HEK293 (cell line): ENCODE results near the gene CNIH1.
A peak's percentile ranks its signal among the peaks of the same experiment; 100 is the strongest.

Source experiments
- ATF2 ChIP-seq: fragments of 450-650 bp; formaldehyde crosslinking; IDR thresholded peaks from 2 replicates; pipeline ENCODE4 v1.5.1; 2016; ENCODE audit warnings: missing biosample characterization, missing genetic modification characterization, low read depth
- BCL6B ChIP-seq: fragments of 450-650 bp; formaldehyde crosslinking; IDR thresholded peaks from 2 replicates; pipeline ENCODE4 v1.5.1; 2017; ENCODE audit warnings: missing biosample characterization, missing genetic modification characterization
- EGR2 ChIP-seq: fragments of 450-650 bp; formaldehyde crosslinking; IDR thresholded peaks from 2 replicates; pipeline ENCODE4 v1.5.1; 2016; ENCODE audit warnings: low read depth, missing biosample characterization, missing genetic modification characterization
- ELK4 ChIP-seq: IDR thresholded peaks from 2 replicates; pipeline ENCODE4 v1.6.1; 2011; ENCODE audit warnings: mild to moderate bottlenecking, low read depth, low read length, borderline replicate concordance
- GFI1B ChIP-seq: fragments of 450-650 bp; formaldehyde crosslinking; IDR thresholded peaks from 2 replicates; pipeline ENCODE4 v1.5.1; 2016; ENCODE audit warnings: missing biosample characterization, missing genetic modification characterization
- HOXD13 ChIP-seq: sonication (generic); formaldehyde crosslinking; IDR thresholded peaks from 2 replicates; pipeline ENCODE4 v1.8.0; 2022; ENCODE audit warnings: missing genetic modification reagents, borderline replicate concordance
- KLF9 ChIP-seq: fragments of 450-650 bp; formaldehyde crosslinking; IDR thresholded peaks from 2 replicates; pipeline ENCODE4 v1.5.1; 2016; ENCODE audit warnings: missing biosample characterization, missing genetic modification characterization, low read depth
- RBAK ChIP-seq: fragments of 450-650 bp; formaldehyde crosslinking; IDR thresholded peaks from 2 replicates; pipeline ENCODE4 v1.5.1; 2016; ENCODE audit warnings: missing biosample characterization, missing genetic modification characterization
- SCRT1 ChIP-seq: fragments of 450-650 bp; formaldehyde crosslinking; IDR thresholded peaks from 2 replicates; pipeline ENCODE4 v1.5.1; 2016; ENCODE audit warnings: missing biosample characterization, missing genetic modification characterization, borderline replicate concordance
- YY1 ChIP-seq: fragments of 450-650 bp; formaldehyde crosslinking; IDR thresholded peaks from 2 replicates; pipeline ENCODE4 v1.5.1; 2018; ENCODE audit warnings: missing biosample characterization, missing genetic modification characterization
- ZBTB20 ChIP-seq: fragments of 450-650 bp; formaldehyde crosslinking; IDR thresholded peaks from 2 replicates; pipeline ENCODE4 v1.5.1; 2016; ENCODE audit warnings: missing biosample characterization, missing genetic modification characterization
- ZBTB26 ChIP-seq: fragments of 450-650 bp; formaldehyde crosslinking; optimal IDR thresholded peaks from 2 replicates; pipeline ENCODE3; 2016; ENCODE audit warnings: missing biosample characterization, mild to moderate bottlenecking, missing genetic modification characterization
- ZBTB8A ChIP-seq: fragments of 450-650 bp; formaldehyde crosslinking; IDR thresholded peaks from 2 replicates; pipeline ENCODE4 v1.5.1; 2016; ENCODE audit warnings: missing biosample characterization, missing genetic modification characterization
- ZEB2 ChIP-seq: fragments of 450-650 bp; formaldehyde crosslinking; IDR thresholded peaks from 2 replicates; pipeline ENCODE4 v1.5.1; 2016; ENCODE audit warnings: missing biosample characterization, missing genetic modification characterization
- ZFP69B ChIP-seq: fragments of 450-650 bp; formaldehyde crosslinking; IDR thresholded peaks from 2 replicates; pipeline ENCODE4 v1.5.1; 2016; ENCODE audit warnings: missing biosample characterization, missing genetic modification characterization
- ZNF16 ChIP-seq: fragments of 450-650 bp; formaldehyde crosslinking; IDR thresholded peaks from 2 replicates; pipeline ENCODE4 v1.5.1; 2016; ENCODE audit warnings: low read depth, missing biosample characterization, missing genetic modification characterization
- ZNF169 ChIP-seq: fragments of 450-650 bp; formaldehyde crosslinking; IDR thresholded peaks from 2 replicates; pipeline ENCODE4 v1.5.1; 2016; ENCODE audit warnings: missing biosample characterization, missing genetic modification characterization
- ZNF311 ChIP-seq: fragments of 450-650 bp; formaldehyde crosslinking; IDR thresholded peaks from 2 replicates; pipeline ENCODE4 v1.5.1; 2017; ENCODE audit warnings: missing biosample characterization, missing genetic modification characterization, borderline replicate concordance
- ZNF341 ChIP-seq: fragments of 450-650 bp; formaldehyde crosslinking; IDR thresholded peaks from 2 replicates; pipeline ENCODE4; 2016; ENCODE audit warnings: low read depth, missing biosample characterization, missing genetic modification characterization
- ZNF544 ChIP-seq: fragments of 450-650 bp; formaldehyde crosslinking; IDR thresholded peaks from 2 replicates; pipeline ENCODE4 v1.5.0; 2017; ENCODE audit warnings: missing biosample characterization, missing genetic modification characterization
- ZNF561 ChIP-seq: fragments of 450-650 bp; IDR thresholded peaks from 2 replicates; pipeline ENCODE4 v1.5.1; 2018; ENCODE audit warnings: missing biosample characterization, missing genetic modification characterization, borderline replicate concordance
- ZNF596 ChIP-seq: fragments of 450-650 bp; IDR thresholded peaks from 2 replicates; pipeline ENCODE4 v1.5.0; 2018; ENCODE audit warnings: missing biosample characterization, mild to moderate bottlenecking, missing genetic modification characterization, moderate library complexity
- ZNF677 ChIP-seq: fragments of 450-650 bp; IDR thresholded peaks from 2 replicates; pipeline ENCODE4 v1.5.0; 2018; ENCODE audit warnings: missing biosample characterization, mild to moderate bottlenecking, missing genetic modification characterization, moderate library complexity
- ZNF76 ChIP-seq: fragments of 450-650 bp; formaldehyde crosslinking; IDR thresholded peaks from 2 replicates; pipeline ENCODE4; 2016; ENCODE audit warnings: low read depth, missing biosample characterization, missing genetic modification characterization, borderline replicate concordance
- ZNF791 ChIP-seq: fragments of 450-650 bp; formaldehyde crosslinking; IDR thresholded peaks from 2 replicates; pipeline ENCODE4 v1.5.1; 2016; ENCODE audit warnings: missing biosample characterization, missing genetic modification characterization
- ZNF792 ChIP-seq: fragments of 450-650 bp; formaldehyde crosslinking; IDR thresholded peaks from 2 replicates; pipeline ENCODE4 v1.5.1; 2016; ENCODE audit warnings: missing biosample characterization, missing genetic modification characterization
- ZSCAN23 ChIP-seq: fragments of 450-650 bp; formaldehyde crosslinking; IDR thresholded peaks from 2 replicates; pipeline ENCODE4 v1.5.1; 2016; ENCODE audit warnings: missing biosample characterization, missing genetic modification characterization
- TF ChIP-seq, protein P1 (sequence below): fragments of 450-650 bp; formaldehyde crosslinking; IDR thresholded peaks from 2 replicates; pipeline ENCODE4 v1.5.1; 2016; ENCODE audit warnings: missing biosample characterization, missing genetic modification characterization
- TF ChIP-seq, protein P2 (sequence below): fragments of 450-650 bp; formaldehyde crosslinking; IDR thresholded peaks from 2 replicates; pipeline ENCODE4 v1.5.1; 2016; ENCODE audit warnings: missing biosample characterization, missing genetic modification characterization

The CNIH1 gene

DNA sequence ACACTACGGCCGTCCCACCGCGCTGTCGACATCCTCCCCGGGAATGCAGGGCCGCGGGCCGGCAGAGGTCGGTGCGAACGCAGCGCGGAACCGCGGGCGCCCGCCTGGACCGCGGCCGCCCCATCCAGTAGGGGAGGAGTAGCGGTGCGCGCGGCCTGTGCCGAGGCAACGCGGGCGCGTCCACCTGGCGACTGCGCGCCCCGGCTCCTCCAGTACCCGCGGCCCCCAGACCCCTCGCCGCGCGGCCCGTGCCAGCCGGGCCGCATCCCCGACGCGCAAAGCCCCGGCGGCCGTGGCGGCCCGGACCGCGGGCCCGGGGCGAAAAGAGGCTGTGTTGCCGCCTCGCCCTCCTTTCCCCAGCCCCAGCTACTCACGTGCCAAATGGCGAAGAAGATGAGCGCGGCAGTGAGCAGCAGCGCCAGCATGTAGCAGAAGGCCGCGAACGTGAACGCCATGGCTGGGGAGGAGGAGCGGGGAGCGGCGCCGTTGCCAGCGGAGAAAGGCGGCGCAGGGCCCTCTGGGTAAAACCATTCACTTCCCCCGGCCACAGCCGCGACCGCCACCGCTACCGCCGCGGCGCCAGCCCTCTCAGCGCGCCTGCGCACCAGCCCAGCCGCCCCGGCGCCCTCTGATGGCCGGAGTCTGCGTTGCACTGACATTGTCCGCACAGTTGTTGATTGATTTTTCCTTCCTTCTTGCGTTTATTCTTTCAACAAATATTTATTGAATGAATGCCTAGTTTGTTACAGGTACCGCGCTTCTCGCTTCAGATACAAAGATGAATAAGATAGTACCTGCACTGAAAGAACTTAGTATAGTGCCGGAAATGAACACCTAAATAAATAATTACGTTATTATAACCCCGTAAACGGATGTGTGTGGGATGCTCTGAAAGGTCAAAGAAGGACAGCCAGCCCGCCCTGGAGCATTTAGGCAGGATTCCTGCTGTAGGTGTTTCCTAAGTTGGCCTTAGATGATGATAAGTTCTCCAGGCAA lies at the start of gene CNIH1 (continued):
- TF ChIP-seq ZNF76 (tag by site-specific recombination) (peak; percentile 89), ZFP69B (tag by site-specific recombination) (no peak), ZNF311 (no peak), ZSCAN23 (tag by site-specific recombination) (no peak), ATF2 (tag by site-specific recombination) (no peak), ZEB2 (tag by site-specific recombination) (no peak), SCRT1 (no peak), HOXD13 (CRISPR knock-in tag) (no peak), EGR2 (peak; percentile 26; the same call in 1 of the 2 replicates), ZNF341 (peak; percentile 57; the same call in 1 of the 2 replicates), ZNF791 (no peak), ZNF677 (tag by site-specific recombination) (no peak), ZBTB26 (tag by site-specific recombination) (peak; percentile 82), ELK4 (no peak), ZNF792 (tag by site-specific recombination) (no peak), ZBTB20 (tag by site-specific recombination) (no peak), ZNF596 (peak; percentile 27; the same call in 1 of the 2 replicates), ZBTB8A (tag by site-specific recombination) (no peak), ZNF169 (tag by site-specific recombination) (no peak), YY1 (peak; percentile 83), ZNF561 (peak; percentile 63; the same call in 1 of the 2 replicates), ZNF16 (tag by site-specific recombination) (no peak), ZNF544 (tag by site-specific recombination) (no peak), RBAK (tag by site-specific recombination) (no peak), GFI1B (tag by site-specific recombination) (no peak), BCL6B (tag by site-specific recombination) (no peak), KLF9 (tag by site-specific recombination) (no peak)
- TF ChIP-seq, protein P1, sequence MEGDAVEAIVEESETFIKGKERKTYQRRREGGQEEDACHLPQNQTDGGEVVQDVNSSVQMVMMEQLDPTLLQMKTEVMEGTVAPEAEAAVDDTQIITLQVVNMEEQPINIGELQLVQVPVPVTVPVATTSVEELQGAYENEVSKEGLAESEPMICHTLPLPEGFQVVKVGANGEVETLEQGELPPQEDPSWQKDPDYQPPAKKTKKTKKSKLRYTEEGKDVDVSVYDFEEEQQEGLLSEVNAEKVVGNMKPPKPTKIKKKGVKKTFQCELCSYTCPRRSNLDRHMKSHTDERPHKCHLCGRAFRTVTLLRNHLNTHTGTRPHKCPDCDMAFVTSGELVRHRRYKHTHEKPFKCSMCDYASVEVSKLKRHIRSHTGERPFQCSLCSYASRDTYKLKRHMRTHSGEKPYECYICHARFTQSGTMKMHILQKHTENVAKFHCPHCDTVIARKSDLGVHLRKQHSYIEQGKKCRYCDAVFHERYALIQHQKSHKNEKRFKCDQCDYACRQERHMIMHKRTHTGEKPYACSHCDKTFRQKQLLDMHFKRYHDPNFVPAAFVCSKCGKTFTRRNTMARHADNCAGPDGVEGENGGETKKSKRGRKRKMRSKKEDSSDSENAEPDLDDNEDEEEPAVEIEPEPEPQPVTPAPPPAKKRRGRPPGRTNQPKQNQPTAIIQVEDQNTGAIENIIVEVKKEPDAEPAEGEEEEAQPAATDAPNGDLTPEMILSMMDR (tag by site-specific recombination), result peak; percentile 80
- TF ChIP-seq, protein P2, sequence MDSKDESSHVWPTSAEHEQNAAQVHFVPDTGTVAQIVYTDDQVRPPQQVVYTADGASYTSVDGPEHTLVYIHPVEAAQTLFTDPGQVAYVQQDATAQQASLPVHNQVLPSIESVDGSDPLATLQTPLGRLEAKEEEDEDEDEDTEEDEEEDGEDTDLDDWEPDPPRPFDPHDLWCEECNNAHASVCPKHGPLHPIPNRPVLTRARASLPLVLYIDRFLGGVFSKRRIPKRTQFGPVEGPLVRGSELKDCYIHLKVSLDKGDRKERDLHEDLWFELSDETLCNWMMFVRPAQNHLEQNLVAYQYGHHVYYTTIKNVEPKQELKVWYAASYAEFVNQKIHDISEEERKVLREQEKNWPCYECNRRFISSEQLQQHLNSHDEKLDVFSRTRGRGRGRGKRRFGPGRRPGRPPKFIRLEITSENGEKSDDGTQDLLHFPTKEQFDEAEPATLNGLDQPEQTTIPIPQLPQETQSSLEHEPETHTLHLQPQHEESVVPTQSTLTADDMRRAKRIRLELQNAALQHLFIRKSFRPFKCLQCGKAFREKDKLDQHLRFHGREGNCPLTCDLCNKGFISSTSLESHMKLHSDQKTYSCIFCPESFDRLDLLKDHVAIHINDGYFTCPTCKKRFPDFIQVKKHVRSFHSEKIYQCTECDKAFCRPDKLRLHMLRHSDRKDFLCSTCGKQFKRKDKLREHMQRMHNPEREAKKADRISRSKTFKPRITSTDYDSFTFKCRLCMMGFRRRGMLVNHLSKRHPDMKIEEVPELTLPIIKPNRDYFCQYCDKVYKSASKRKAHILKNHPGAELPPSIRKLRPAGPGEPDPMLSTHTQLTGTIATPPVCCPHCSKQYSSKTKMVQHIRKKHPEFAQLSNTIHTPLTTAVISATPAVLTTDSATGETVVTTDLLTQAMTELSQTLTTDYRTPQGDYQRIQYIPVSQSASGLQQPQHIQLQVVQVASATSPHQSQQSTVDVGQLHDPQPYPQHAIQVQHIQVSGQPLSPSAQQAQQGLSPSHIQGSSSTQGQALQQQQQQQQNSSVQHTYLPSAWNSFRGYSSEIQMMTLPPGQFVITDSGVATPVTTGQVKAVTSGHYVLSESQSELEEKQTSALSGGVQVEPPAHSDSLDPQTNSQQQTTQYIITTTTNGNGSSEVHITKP, result peak; percentile 82
